PC-9 (cell line): Measurements from ENCODE around the gene RAPGEF1. TPM values are rescaled to one million over a fixed set of nuclear protein-coding genes. Genes with fewer than 3 reads are reported as not detected.

Experiments
- BruUV-seq: library from RNA; stranded (reverse); fragments of 400-500 nt; replicated peaks from 2 replicates; lab custom pipeline; 2021; lab: Mats Ljungman, UMichigan
- CTCF ChIA-PET: fragments of 300-600 bp; sonication (Branson Sonifier 250); formaldehyde crosslinking; loops from one replicate; lab custom pipeline; 2022; ENCODE audit warnings: antibody characterized with exemption; lab: Charles Lee
- POLR2A ChIA-PET: fragments of 300-600 bp; sonication (Branson Sonifier 250); formaldehyde crosslinking; loops from one replicate; lab custom pipeline; 2022; ENCODE audit warnings: antibody characterized with exemption; ENCODE audit not compliant: unreplicated experiment; lab: Charles Lee
- DNase-seq, 2 experiments: peaks; one replicate each; pipeline versions ENCODE4 v3.0.0 to v3.0.0-alpha.2; 2015 to 2022; ENCODE audit warnings: mixed read lengths in 1 of 2
- H2AFZ ChIP-seq: fragments of 200-600 bp; sonication (generic); 2 replicates; pipeline ENCODE4 v1.8.1; 2017; ENCODE audit warnings: antibody characterized with exemption
- H3F3A ChIP-seq: fragments of 200-600 bp; sonication (generic); 2 replicates; pipeline ENCODE4 v1.8.1; 2017; ENCODE audit warnings: antibody characterized with exemption, mild to moderate bottlenecking, low read depth; ENCODE audit not compliant: insufficient read depth
- H3K27ac ChIP-seq: fragments of 200-600 bp; sonication (generic); 2 replicates; pipeline ENCODE4 v1.6.1; 2016; ENCODE audit warnings: mixed run types
- H3K27me3 ChIP-seq: fragments of 200-600 bp; sonication (generic); 2 replicates; pipeline ENCODE4 v1.6.1; 2016; ENCODE audit warnings: low read depth, mixed run types; ENCODE audit not compliant: insufficient read depth
- H3K36me3 ChIP-seq: fragments of 200-600 bp; sonication (generic); 2 replicates; pipeline ENCODE4 v1.6.1; 2016; ENCODE audit warnings: low read depth, mixed run types
- H3K4me1 ChIP-seq: fragments of 200-600 bp; sonication (generic); replicated peaks from 2 replicates; pipeline ENCODE4 v1.6.1; 2016; ENCODE audit warnings: mixed run types; ENCODE audit not compliant: insufficient read depth
- H3K4me2 ChIP-seq: fragments of 200-600 bp; sonication (generic); 2 replicates; pipeline ENCODE4 v1.6.1; 2017; ENCODE audit warnings: mixed run types
- H3K4me3 ChIP-seq: fragments of 200-600 bp; sonication (generic); 2 replicates; pipeline ENCODE4 v1.6.1; 2016; ENCODE audit warnings: mixed run types
- H3K79me2 ChIP-seq: fragments of 200-600 bp; sonication (generic); 2 replicates; pipeline ENCODE4 v1.6.1; 2017; ENCODE audit warnings: low read depth, mixed run types
- H3K9me2 ChIP-seq: fragments of 200-600 bp; sonication (generic); 2 replicates; pipeline ENCODE4 v1.8.1; 2017; ENCODE audit warnings: mild to moderate bottlenecking; ENCODE audit not compliant: insufficient read depth
- H3K9me3 ChIP-seq: fragments of 200-600 bp; sonication (generic); 2 replicates; pipeline ENCODE4 v1.8.1; 2016; ENCODE audit warnings: low read depth; ENCODE audit not compliant: insufficient read depth
- H4K20me1 ChIP-seq: fragments of 200-600 bp; sonication (generic); 2 replicates; pipeline ENCODE4 v1.8.1; 2017; ENCODE audit not compliant: insufficient read depth
- CTCF ChIP-seq: fragments of 200-600 bp; sonication (generic); conservative IDR thresholded peaks from 2 replicates; pipeline ENCODE4 v1.6.1; 2017; ENCODE audit warnings: mixed run types, antibody characterized with exemption, mild to moderate bottlenecking, moderate library complexity
- EZH2 ChIP-seq: fragments of 200-600 bp; sonication (generic); IDR thresholded peaks from 2 replicates; pipeline ENCODE4 v1.8.0; 2017; ENCODE audit warnings: antibody characterized with exemption, low read depth
- intact Hi-C: fragments of 100-400 bp; cut with micrococcal nuclease; formaldehyde crosslinking; loops from one replicate; pipeline ENCODE4 v1.10.0; 2022; ENCODE audit not compliant: unreplicated experiment
- total RNA-seq: library from RNA; stranded (reverse); gene quantifications from 2 replicates; pipeline ENCODE4 v1.2.3, GENCODE V29; 2021

The RAPGEF1 gene
- total RNA-seq, 1 experiment from 2014 or later = 66.5 TPM

GRCh38 chr9:131732061-131732526 is 7.8 kb downstream of the RAPGEF1 start:
- no peak overlapping the region for H3K4me2 ChIP-seq
- no peak overlapping the region for H3K27ac ChIP-seq
- peaks cover 48% of the 10 kb centered on the region for H3K79me2 ChIP-seq
- ChIA-PET CTCF (no interaction called here), POLR2A (no interaction called here)
- intact Hi-C loops = loop anchor here (2.0 kb wide), 1 partner anchor 123 kb away; no protein-coding TSS in a partner anchor
- no peaks in the 10 kb centered on the region for H3K9me2 ChIP-seq
- H3K9me3 ChIP-seq = no peaks in the 10 kb centered on the region
- peaks cover 58% of the 10 kb centered on the region for H3K4me1 ChIP-seq
- BruUV-seq = no TSS peak
- H2AFZ ChIP-seq = no peak overlapping the region
- no peaks in the 10 kb centered on the region for H3K36me3 ChIP-seq
- H4K20me1 ChIP-seq = peaks cover 16% of the 10 kb centered on the region
- no peaks in the 10 kb centered on the region for H3K27me3 ChIP-seq
- no peak overlapping the region for H3K4me3 ChIP-seq
- no peak for DNase-seq
- TF ChIP-seq CTCF (no peak), EZH2 (no peak)
- peaks cover 35% of the 10 kb centered on the region for H3F3A ChIP-seq

GRCh38 chr9:131731644-131732043 is 8.2 kb downstream of the RAPGEF1 start:
- Histone ChIP-seq H3K9me3 (no peaks in the 10 kb centered on the region), H3K36me3 (no peaks in the 10 kb centered on the region), H3K9me2 (no peaks in the 10 kb centered on the region), H3K4me1 (peaks cover 54% of the 10 kb centered on the region), H3K4me3 (no peak overlapping the region), H4K20me1 (peaks cover 16% of the 10 kb centered on the region), H3K27me3 (no peaks in the 10 kb centered on the region), H3K4me2 (no peak overlapping the region), H2AFZ (no peak overlapping the region), H3K27ac (no peak overlapping the region), H3F3A (peaks cover 35% of the 10 kb centered on the region), H3K79me2 (peaks cover 44% of the 10 kb centered on the region)
- DNase-seq = no peak
- POLR2A ChIA-PET = no interaction called here
- intact Hi-C loops = loop anchor here (2.0 kb wide), 1 partner anchor 123 kb away; no protein-coding TSS in a partner anchor
- CTCF ChIA-PET = no interaction called here
- TF ChIP-seq EZH2 = no peak
- no peak for TF ChIP-seq CTCF
- no TSS peak for BruUV-seq

- TF ChIP-seq EZH2 (no peak), CTCF (no peak)
- no peak overlapping the region for H3K27ac ChIP-seq
- H3K9me3 ChIP-seq = no peaks in the 10 kb centered on the region
- H2AFZ ChIP-seq = no peak overlapping the region
- H3K4me1 ChIP-seq = peaks cover 50% of the 10 kb centered on the region
- no peaks in the 10 kb centered on the region for H3K27me3 ChIP-seq
- no peak overlapping the region for H3K4me3 ChIP-seq
- no TSS peak for BruUV-seq
- peaks cover 16% of the 10 kb centered on the region for H4K20me1 ChIP-seq
- ChIA-PET POLR2A (no interaction called here), CTCF (no interaction called here)
- DNase-seq = no peak
- H3F3A ChIP-seq = peaks cover 35% of the 10 kb centered on the region
- no peaks in the 10 kb centered on the region for H3K9me2 ChIP-seq
- H3K4me2 ChIP-seq = no peak overlapping the region
- H3K79me2 ChIP-seq = peaks cover 40% of the 10 kb centered on the region
- H3K36me3 ChIP-seq = no peaks in the 10 kb centered on the region
- intact Hi-C loops = no loop called here
These were observed 8.6 kb downstream of the RAPGEF1 start for GRCh38 chr9:131731237-131731636.
